CD14-positive monocyte (primary cell): ENCODE data around the gene ANGPTL4. TPM values are rescaled to one million over a fixed set of nuclear protein-coding genes. Genes with fewer than 3 reads are reported as not detected.
A peak's percentile ranks its signal among the peaks of the same experiment; 100 is the strongest.
"Not testable (repeated sequence)": the region's sequence is repeated elsewhere in the genome, so short reads cannot be mapped to it uniquely, and the experiment has no call there.

Experiments used
- DNase-seq, 3 donors: peaks; one replicate each; pipeline ENCODE4 v3.0.0-alpha.2; 2011 to 2022
- H2AFZ ChIP-seq: 2 replicates; pipeline ENCODE4 v1.6.0; 2012; ENCODE audit warnings: mild to moderate bottlenecking, low read depth, low read length, inconsistent platforms; ENCODE audit not compliant: insufficient read depth, poor library complexity, severe bottlenecking
- H3K27ac ChIP-seq, 2 donors: 1 replicate in 1 of 2; 2 replicates in 1 of 2; pipeline ENCODE4 v1.5.1; 2012 to 2013; ENCODE audit warnings: low read length in 2 of 2, control low read depth in 1 of 2, inconsistent platforms in 1 of 2, low read depth in 1 of 2, mild to moderate bottlenecking in 1 of 2
- H3K27me3 ChIP-seq, 2 donors: one replicate each; pipeline versions ENCODE4 v1.6.0 to v1.6.1; 2011 to 2013; ENCODE audit warnings: low read length in 2 of 2; ENCODE audit not compliant: control insufficient read depth in 2 of 2, insufficient read depth in 2 of 2
- H3K36me3 ChIP-seq, 2 donors: replicated peaks in 1 of 2; 1 replicate in 1 of 2; 2 replicates in 1 of 2; pipeline versions ENCODE4 v1.5.1 to v1.6.1; 2012 to 2013; ENCODE audit warnings: low read length in 2 of 2, control low read depth in 1 of 2, inconsistent platforms in 1 of 2, mild to moderate bottlenecking in 1 of 2; ENCODE audit not compliant: insufficient read depth in 2 of 2, control insufficient read depth in 1 of 2
- H3K4me1 ChIP-seq, 2 donors: 1 replicate in 1 of 2; 2 replicates in 1 of 2; pipeline versions ENCODE4 v1.5.1 to v1.6.1; 2012 to 2013; ENCODE audit warnings: low read length in 2 of 2, control low read depth in 1 of 2, inconsistent platforms in 1 of 2, mild to moderate bottlenecking in 1 of 2, moderate library complexity in 1 of 2; ENCODE audit not compliant: insufficient read depth in 2 of 2, control insufficient read depth in 1 of 2
- H3K4me2 ChIP-seq: replicated peaks from 2 replicates; pipeline ENCODE3; 2012; ENCODE audit warnings: low read length, moderate library complexity, mild to moderate bottlenecking; ENCODE audit not compliant: poor library complexity, severe bottlenecking; ENCODE audit errors: extremely low read depth
- H3K4me3 ChIP-seq, 3 experiments: fragments of 200-600 bp in 1 of 3; sonication (generic) in 1 of 3; replicated peaks in 1 of 3; 1 replicate in 2 of 3; 2 replicates in 1 of 3; pipeline ENCODE4 v1.5.1; 2011 to 2013; ENCODE audit warnings: low read length in 3 of 3, mild to moderate bottlenecking in 3 of 3, control low read depth in 2 of 3, low read depth in 2 of 3, inconsistent platforms in 1 of 3, moderate library complexity in 1 of 3
- H3K79me2 ChIP-seq: 2 replicates; pipeline ENCODE4 v1.6.0; 2012; ENCODE audit warnings: mild to moderate bottlenecking, control low read depth, inconsistent platforms, low read length, moderate library complexity; ENCODE audit not compliant: insufficient read depth
- H3K9ac ChIP-seq: 2 replicates; pipeline ENCODE4 v1.6.0; 2017; ENCODE audit warnings: low read length, mild to moderate bottlenecking; ENCODE audit not compliant: insufficient read depth, poor library complexity, severe bottlenecking
- H3K9me3 ChIP-seq, 2 donors: replicated peaks in 1 of 2; 1 replicate in 1 of 2; 2 replicates in 1 of 2; pipeline versions ENCODE4 v1.5.1 to v1.6.1; 2012 to 2013; ENCODE audit warnings: low read length in 2 of 2, control low read depth in 1 of 2; ENCODE audit not compliant: control insufficient read depth in 1 of 2, insufficient read depth in 1 of 2
- H4K20me1 ChIP-seq: 2 replicates; pipeline ENCODE4 v1.6.0; 2012; ENCODE audit warnings: mild to moderate bottlenecking, low read length, control low read depth, moderate library complexity; ENCODE audit not compliant: insufficient read depth
- H3K27ac Mint-ChIP-seq, 7 donors: one replicate each; pipeline ENCODE4 v1.8.0; 2020; ENCODE audit warnings: mild to moderate bottlenecking in 7 of 7, mixed read lengths in 7 of 7, moderate library complexity in 6 of 7, inconsistent platforms in 2 of 7
- H3K27me3 Mint-ChIP-seq, 3 donors: one replicate each; pipeline ENCODE4 v1.8.0; 2021 to 2022; ENCODE audit warnings: low read depth in 3 of 3, mild to moderate bottlenecking in 3 of 3, mixed read lengths in 3 of 3, moderate library complexity in 3 of 3, inconsistent platforms in 1 of 3
- H3K36me3 Mint-ChIP-seq, 2 donors: one replicate each; pipeline ENCODE4 v1.8.0; 2020; ENCODE audit warnings: mixed read lengths in 2 of 2, inconsistent platforms in 1 of 2, mild to moderate bottlenecking in 1 of 2
- H3K4me1 Mint-ChIP-seq: one replicate; pipeline ENCODE4 v1.8.0; 2020; ENCODE audit warnings: mild to moderate bottlenecking, mixed read lengths
- H3K4me3 Mint-ChIP-seq, 2 donors: one replicate each; pipeline ENCODE4 v1.8.0; 2020; ENCODE audit warnings: mild to moderate bottlenecking in 2 of 2, mixed read lengths in 2 of 2, moderate library complexity in 1 of 2
- H3K9me3 Mint-ChIP-seq, 7 donors: one replicate each; pipeline ENCODE4 v1.8.0; 2020 to 2022; ENCODE audit warnings: mixed read lengths in 7 of 7, mild to moderate bottlenecking in 6 of 7, moderate library complexity in 6 of 7, inconsistent platforms in 2 of 7
- WGBS: methylation state at CpG from one replicate; pipeline ENCODE4 v1.1.5; 2013; ENCODE audit warnings: missing lambda C conversion rate; ENCODE audit not compliant: insufficient coverage; 5-methylcytosine and 5-hydroxymethylcytosine counted together
- intact Hi-C, 2 donors: fragments of 100-400 bp; cut with micrococcal nuclease; formaldehyde crosslinking; loops; one replicate each; pipeline versions ENCODE4 v1.15.0 to v1.15.1; 2023
- polyA plus RNA-seq, 3 donors: library from polyadenylated mRNA; depleted of rRNA in 1 of 3; unstranded in 2 of 3; stranded (reverse) in 1 of 3; fragments of 300-500 nt in 2 of 3; fragments of >200 nt in 1 of 3; fragmentation: Illumina TruSeq in 2 of 3; gene quantifications; 1 replicate in 2 of 3; 2 replicates in 1 of 3; pipeline ENCODE4 v1.2.3, GENCODE V29; 2012 to 2021
- TF ChIP-seq, protein P1 (sequence below): fragments of 200-600 bp; IDR thresholded peaks from one replicate; pipeline ENCODE4 v1.8.0; 2022; ENCODE audit warnings: antibody characterized with exemption, mild to moderate bottlenecking

The ANGPTL4 gene
- polyA plus RNA-seq, 3 donors = not detected

GRCh38 chr19:8377598-8377997 is 13.6 kb downstream of the ANGPTL4 start:
- TF ChIP-seq, protein P1, sequence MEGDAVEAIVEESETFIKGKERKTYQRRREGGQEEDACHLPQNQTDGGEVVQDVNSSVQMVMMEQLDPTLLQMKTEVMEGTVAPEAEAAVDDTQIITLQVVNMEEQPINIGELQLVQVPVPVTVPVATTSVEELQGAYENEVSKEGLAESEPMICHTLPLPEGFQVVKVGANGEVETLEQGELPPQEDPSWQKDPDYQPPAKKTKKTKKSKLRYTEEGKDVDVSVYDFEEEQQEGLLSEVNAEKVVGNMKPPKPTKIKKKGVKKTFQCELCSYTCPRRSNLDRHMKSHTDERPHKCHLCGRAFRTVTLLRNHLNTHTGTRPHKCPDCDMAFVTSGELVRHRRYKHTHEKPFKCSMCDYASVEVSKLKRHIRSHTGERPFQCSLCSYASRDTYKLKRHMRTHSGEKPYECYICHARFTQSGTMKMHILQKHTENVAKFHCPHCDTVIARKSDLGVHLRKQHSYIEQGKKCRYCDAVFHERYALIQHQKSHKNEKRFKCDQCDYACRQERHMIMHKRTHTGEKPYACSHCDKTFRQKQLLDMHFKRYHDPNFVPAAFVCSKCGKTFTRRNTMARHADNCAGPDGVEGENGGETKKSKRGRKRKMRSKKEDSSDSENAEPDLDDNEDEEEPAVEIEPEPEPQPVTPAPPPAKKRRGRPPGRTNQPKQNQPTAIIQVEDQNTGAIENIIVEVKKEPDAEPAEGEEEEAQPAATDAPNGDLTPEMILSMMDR = no peak
- Histone ChIP-seq H3K4me2 (no peak overlapping the region), H3K9me3 (peaks cover 0 to 3% of the 10 kb centered on the region in 2 donors), H3K27me3 (no peaks in the 10 kb centered on the region), H3K9ac (no peak overlapping the region), H4K20me1 (no peaks in the 10 kb centered on the region), H3K27ac (no peak overlapping the region), H3K36me3 (no peaks in the 10 kb centered on the region), H2AFZ (no peak overlapping the region), H3K79me2 (no peaks in the 10 kb centered on the region), H3K4me3 (no peak overlapping the region), H3K4me1 (no peaks in the 10 kb centered on the region)
- H3K27me3 Mint-ChIP-seq = peaks cover 0 to 3% (median 3%) of the 10 kb centered on the region in 3 donors
- no peak overlapping the region for H3K4me3 Mint-ChIP-seq
- peaks cover 5 to 9% (median 8%) of the 10 kb centered on the region in 7 donors for H3K9me3 Mint-ChIP-seq
- peaks cover 1% of the 10 kb centered on the region for H3K4me1 Mint-ChIP-seq
- intact Hi-C loops = no loop called here
- H3K27ac Mint-ChIP-seq = no peak overlapping the region
- no CpG with 5 or more reads among the region's 1 CpG for WGBS
- DNase-seq = no peak
- peaks cover 23 to 33% of the 10 kb centered on the region in 2 donors for H3K36me3 Mint-ChIP-seq

DNA sequence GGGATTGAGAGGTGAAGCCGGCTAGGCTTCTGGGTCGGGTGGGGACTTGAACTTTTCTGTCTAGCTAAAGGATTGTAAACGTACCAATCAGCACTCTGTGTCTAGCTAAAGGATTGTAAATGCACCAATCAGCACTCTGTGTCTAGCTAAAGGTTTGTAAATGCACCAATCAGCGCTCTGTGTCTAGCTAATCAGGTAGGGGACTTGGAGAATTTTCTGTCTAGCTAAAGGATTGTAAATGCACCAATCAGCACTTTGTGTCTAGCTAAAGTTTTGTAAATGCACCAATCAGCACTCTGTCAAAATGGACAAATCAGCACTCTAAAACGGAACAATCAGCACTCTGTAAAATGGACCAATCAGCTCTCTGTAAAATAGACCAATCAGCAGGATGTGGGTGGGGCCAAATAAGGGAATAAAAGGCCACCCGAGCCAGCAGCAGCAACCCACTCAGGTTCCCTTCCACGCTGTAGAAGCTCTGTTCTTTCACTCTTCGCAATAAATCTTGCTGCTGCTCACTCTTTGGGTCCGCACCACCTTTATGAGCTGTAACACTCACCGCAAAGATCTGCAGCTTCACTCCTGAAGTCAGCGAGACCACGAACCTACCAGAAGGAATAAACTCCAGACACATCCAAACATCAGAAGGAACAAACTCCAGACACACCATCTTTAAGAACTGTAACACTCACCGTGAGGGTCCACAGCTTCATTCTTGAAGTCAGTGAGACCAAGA is 15.4 kb downstream of the ANGPTL4 start:
- intact Hi-C loops = not testable (repeated sequence)

GRCh38 chr19:8384569-8384968 is 20.6 kb downstream of the ANGPTL4 start:
- H3K4me1 ChIP-seq = peaks cover 4 to 19% of the 10 kb centered on the region in 2 donors
- H3K27me3 ChIP-seq, H3K4me3 ChIP-seq, H3K36me3 ChIP-seq, H4K20me1 ChIP-seq, H3K9ac ChIP-seq, H3K79me2 ChIP-seq, intact Hi-C loops, H3K9me3 ChIP-seq, H3K27ac ChIP-seq, H2AFZ ChIP-seq, H3K27me3 Mint-ChIP-seq, H3K4me2 ChIP-seq: not testable (repeated sequence)
- H3K9me3 Mint-ChIP-seq = peaks cover 6 to 12% (median 9%) of the 10 kb centered on the region in 7 donors
- peak in 1 of 3 donors; percentile 56 for DNase-seq
- H3K27ac Mint-ChIP-seq = peak overlapping the region in 6 of 7 donors; percentile 28 to 92 (median 69)
- peaks cover 9 to 13% of the 10 kb centered on the region in 2 donors for H3K36me3 Mint-ChIP-seq
- WGBS = 0% methylated on average over 1 of the region's 4 CpGs
- peak overlapping the region in 1 of 2 donors; percentile 17 for H3K4me3 Mint-ChIP-seq
- peaks cover 22% of the 10 kb centered on the region for H3K4me1 Mint-ChIP-seq

More for the DNA sequence above, 15.4 kb downstream of the ANGPTL4 start:
- not testable (repeated sequence) for H3K36me3 ChIP-seq, H3K4me3 ChIP-seq, H3K79me2 ChIP-seq, H3K4me1 ChIP-seq, H3K4me2 ChIP-seq, H3K27ac Mint-ChIP-seq, H3K27me3 Mint-ChIP-seq, H2AFZ ChIP-seq, H3K4me3 Mint-ChIP-seq, H3K27me3 ChIP-seq, H3K9ac ChIP-seq, H3K9me3 Mint-ChIP-seq, DNase-seq, H3K27ac ChIP-seq, H3K9me3 ChIP-seq, H3K4me1 Mint-ChIP-seq, H4K20me1 ChIP-seq
- H3K36me3 Mint-ChIP-seq = peaks cover 17 to 21% of the 10 kb centered on the region in 2 donors
- 100% methylated on average over 11 of the region's 13 CpGs for WGBS

DNA sequence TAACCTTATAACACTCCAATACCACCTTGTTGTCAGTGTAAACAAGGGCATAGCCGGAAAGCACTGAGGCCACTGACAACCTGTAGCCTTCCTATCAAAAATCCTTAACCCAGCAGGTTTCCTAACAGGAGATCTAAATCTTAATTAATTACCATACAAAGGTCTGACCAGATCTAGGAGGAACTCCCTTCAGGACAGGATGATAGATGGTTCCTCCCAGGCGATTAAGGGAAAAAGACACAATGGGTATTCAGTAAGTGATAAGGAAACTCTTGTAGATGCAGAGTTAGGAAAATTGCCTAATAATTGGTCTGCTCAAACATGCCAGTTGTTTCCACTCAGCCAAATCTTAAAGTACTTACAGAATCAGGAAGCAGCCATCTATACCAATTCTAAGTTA is 21.1 kb downstream of the ANGPTL4 start:
- H3K4me3 ChIP-seq, H3K27me3 Mint-ChIP-seq, H3K9ac ChIP-seq, DNase-seq, H2AFZ ChIP-seq, intact Hi-C loops, H3K27me3 ChIP-seq, H3K4me2 ChIP-seq, H3K9me3 ChIP-seq, H3K27ac ChIP-seq, H3K36me3 ChIP-seq, H3K79me2 ChIP-seq, H3K4me3 Mint-ChIP-seq, H4K20me1 ChIP-seq: not testable (repeated sequence)
- WGBS = no CpG with 5 or more reads among the region's 2 CpGs
- Mint-ChIP-seq H3K9me3 (peaks cover 6 to 11% (median 8%) of the 10 kb centered on the region in 7 donors), H3K27ac (peak overlapping the region in 5 of 7 donors; percentile 8 to 92 (median 65)), H3K4me1 (peaks cover 25% of the 10 kb centered on the region), H3K36me3 (peaks cover 7 to 11% of the 10 kb centered on the region in 2 donors)
- H3K4me1 ChIP-seq = peaks cover 5 to 19% of the 10 kb centered on the region in 2 donors
